ENCODE results near the gene MIOX. TPM values are rescaled to one million over a fixed set of nuclear protein-coding genes. Genes with fewer than 3 reads are reported as not detected.
"Not testable (repeated sequence)": the region's sequence is repeated elsewhere in the genome, so short reads cannot be mapped to it uniquely, and the experiment has no call there.

MIOX gene
- total RNA-seq, 1 donor from 2014 or later, result not detected

DNA sequence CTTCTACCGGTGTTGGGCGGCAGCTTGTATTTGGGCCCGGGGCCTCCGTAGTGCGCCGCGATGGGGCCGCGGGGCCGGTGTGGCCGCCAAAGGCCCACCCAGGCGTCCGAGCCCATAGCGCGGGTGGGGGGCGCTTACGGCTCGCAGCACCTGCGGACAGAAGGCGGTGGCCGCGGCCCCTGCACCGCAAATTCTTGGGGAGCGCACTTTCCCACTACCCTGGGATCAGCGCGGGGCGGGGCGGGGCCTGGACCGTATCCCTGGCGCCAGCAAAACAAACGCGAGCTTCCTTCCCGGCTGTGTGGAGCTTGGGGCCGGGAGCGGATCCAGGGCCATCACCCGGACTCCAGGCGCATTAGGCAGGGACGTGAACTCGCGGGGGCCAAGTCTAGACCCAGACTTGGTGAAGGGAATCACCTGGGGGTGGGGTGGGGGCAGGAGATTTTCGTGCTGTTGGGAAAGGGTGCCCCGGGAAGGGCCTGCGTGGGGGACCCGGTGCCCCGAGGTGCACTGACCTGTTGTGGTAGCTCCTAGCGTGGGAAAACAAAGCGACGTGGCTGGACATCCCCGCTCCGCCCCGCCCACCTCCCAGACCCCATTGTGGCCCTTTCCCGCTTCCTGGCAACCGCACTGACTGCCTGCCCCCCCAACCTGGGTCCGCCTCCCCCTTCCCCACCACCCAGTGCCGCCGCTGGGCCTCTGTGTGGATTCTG, 45.5 kb downstream of the MIOX start:
- intact Hi-C loops (cut with DNase I), result no loop called here
- ATAC-seq (ENCODE audit: poor library complexity) (peak; percentile 59), DNase-seq (peak; percentile 93)

DNA sequence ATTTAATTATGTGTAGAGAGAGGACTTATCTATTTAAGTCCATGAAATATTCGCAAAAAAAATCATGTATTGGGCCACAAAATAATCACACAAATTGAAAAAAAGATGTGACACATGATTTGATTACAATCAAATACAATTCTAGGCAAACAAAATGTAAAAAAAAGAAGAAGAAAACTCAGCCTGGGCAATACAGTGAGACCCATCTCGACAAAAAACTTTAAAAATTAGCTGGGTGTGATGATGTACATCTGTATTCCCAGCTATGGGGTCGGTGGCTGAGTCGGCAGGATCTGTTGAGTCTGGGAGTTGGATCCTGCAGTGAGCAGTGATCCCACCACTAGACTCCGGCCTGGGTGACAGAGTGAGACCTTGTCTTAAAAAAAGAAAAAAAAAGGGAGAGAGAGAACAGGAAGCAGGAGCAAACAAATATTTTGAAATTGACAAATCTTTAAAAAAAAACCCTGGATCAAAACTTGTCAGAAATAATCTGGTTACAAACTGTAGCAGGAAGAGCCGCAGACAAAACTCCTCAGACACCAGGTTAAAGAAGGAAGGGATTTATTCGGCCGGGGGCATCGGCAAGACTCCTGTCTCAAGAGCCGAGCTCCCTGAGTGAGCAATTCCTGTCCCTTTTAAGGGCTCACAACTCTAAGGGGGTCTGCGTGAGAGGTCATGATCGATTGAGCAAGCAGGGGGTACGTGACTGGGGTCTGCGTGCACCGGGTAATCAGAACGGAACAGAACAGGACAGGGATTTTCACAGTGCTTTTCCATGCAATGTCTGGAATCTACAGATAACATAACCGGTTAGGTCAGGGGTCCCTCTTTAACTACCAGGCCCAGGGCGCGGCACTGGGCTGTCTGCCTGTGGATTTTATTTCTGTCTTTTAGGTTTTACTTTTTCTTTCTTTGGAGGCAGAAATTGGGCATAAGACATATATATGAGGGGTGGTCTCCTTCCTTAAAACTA, 46.5 kb downstream of the MIOX start:
- intact Hi-C loops (cut with DNase I), result no loop called here
- ATAC-seq (ENCODE audit: poor library complexity) (no peak), DNase-seq (peak; percentile 45)

DNA sequence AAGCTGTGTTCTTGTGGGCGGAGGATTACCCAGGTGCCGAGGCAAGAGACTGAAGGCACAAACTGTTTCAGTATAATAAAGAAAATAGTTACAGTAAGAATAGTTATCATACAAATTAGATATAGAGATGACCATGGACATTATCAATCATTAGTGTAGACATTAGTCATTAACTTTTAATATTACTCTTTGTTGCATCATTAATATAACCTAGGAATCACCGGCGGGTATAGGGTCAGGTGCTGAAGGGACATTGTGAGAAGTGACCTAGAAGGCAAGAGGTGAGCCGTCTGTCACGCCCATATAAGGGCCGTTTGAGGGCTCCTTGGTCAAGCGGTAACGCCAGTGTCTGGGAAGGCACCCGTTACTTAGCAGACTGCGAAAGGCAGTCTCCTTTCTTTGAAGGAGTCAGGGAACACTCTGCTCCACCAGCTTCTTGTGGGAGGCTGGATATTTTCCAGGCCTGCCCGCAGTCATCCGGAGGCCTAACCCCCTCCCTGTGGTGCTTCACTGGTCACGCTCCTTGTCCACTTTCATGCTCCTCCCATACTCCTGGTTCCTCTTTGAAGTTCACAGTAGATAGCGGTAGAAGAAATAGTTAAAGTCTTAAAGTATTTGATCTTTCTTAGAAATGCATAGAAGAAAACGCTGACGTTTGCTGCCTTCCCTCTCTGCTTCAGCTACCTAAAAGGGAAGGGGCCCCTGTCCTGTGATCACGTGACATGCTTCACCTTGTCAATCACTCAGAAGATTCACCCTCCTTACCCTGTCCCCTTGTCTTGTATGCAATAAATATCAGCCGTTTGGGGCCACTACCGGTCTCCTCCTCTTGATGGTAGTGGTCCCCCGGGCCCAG, 47.4 kb downstream of the MIOX start:
- DNase-seq, result peak; percentile 66
- intact Hi-C loops (cut with DNase I); ATAC-seq (ENCODE audit: poor library complexity): not testable (repeated sequence)

DNA sequence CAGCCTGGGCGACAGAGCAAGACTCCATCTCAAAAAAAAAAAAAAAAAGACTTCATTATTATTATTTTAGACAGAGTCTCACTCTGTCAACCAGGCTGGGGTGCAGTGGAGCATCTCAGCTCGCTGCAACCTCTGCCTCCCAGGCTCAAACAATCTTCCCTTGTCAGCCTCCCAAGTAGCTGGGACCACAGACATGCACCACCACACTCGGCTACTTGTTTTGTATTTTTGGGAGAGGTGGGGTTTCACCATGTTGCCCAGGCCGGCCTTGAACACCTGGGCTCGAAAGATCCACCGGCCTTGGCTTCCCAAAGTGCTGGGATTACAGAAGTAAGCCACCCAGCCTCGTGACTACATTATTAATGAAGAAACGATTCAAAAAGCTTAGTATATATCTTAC, 48.5 kb downstream of the MIOX start:
- ATAC-seq (ENCODE audit: poor library complexity) (no peak), DNase-seq (peak; percentile 17)
- intact Hi-C loops (cut with DNase I), result no loop called here

DNA sequence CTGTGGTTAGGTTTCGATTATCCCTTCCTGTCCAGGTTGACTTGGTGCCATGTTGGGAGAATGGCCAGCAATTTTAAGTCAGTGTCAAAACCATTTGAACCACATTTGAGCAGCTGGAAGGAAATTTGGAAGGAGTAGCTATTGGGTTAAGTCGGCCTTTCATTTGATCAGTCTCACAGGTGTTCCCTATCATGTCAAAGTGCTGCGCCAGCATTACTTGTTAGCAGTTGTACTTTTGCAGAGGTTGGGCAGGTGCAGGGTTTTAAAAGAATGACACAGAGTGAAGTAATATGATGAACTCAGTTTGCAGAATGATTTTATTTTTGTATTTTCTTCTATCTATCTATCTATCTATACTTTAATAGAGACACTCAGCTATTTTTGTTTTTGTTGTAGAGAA, 49.6 kb downstream of the MIOX start:
- ATAC-seq (ENCODE audit: poor library complexity), result no peak
- intact Hi-C loops (cut with DNase I), result no loop called here
- DNase-seq, result no peak

DNA sequence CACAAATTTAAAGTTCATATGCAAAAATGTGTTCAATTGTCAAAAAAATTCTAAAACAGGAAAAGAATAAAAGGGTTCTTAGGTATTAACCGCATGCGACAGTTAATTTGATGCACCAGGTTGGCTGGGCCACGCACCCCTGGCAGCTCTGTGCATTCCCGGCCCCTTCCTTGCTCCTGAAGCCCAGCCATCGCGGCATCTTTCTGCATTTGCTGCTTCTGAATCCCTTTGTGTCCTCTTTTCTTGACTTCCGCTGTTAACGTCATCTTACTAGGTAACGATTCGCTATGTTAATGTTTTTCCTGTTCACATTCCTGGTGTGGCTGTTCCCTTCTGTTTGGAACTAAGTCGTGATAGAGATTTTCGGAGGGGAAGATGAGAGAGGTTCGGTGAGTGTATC, 51.1 kb downstream of the MIOX start:
- intact Hi-C loops (cut with DNase I), result no loop called here
- DNase-seq (peak; percentile 39), ATAC-seq (ENCODE audit: poor library complexity) (no peak)

Other genes starting within 250 kb of the MIOX start
- 14.1 TPM for gene TUBGCP6, start 241.8 kb upstream of the MIOX start, total RNA-seq
- 12.0 TPM for gene HDAC10, start 235.6 kb upstream of the MIOX start, total RNA-seq
- gene MAPK12, start 225.2 kb upstream of the MIOX start, total RNA-seq, result 13.2 TPM
- 8.5 TPM for gene MAPK11, start 216.5 kb upstream of the MIOX start, total RNA-seq
- 68.3 TPM for gene PLXNB2, start 179.2 kb upstream of the MIOX start, total RNA-seq
- 1.1 TPM for gene DENND6B, start 159.8 kb upstream of the MIOX start, total RNA-seq
- gene PPP6R2, start 143.5 kb upstream of the MIOX start, total RNA-seq, result 40.4 TPM
- gene SBF1, start 11.8 kb upstream of the MIOX start, total RNA-seq, result 46.6 TPM
- not detected for gene ADM2, start 5.3 kb upstream of the MIOX start, total RNA-seq
- 25.3 TPM for gene LMF2, start 20.8 kb downstream of the MIOX start, total RNA-seq
- 28.8 TPM for gene NCAPH2, start 21.4 kb downstream of the MIOX start, total RNA-seq
- not detected for gene SCO2, start 38.7 kb downstream of the MIOX start, total RNA-seq
- gene TYMP, start 43.2 kb downstream of the MIOX start, total RNA-seq, result 11.8 TPM
- gene KLHDC7B, start 59.0 kb downstream of the MIOX start, total RNA-seq, result not detected
- gene SYCE3, start 76.1 kb downstream of the MIOX start, total RNA-seq, result not detected
- gene CPT1B, start 91.6 kb downstream of the MIOX start, total RNA-seq, result 402 TPM
- 36.0 TPM for gene CHKB, start 96.0 kb downstream of the MIOX start, total RNA-seq
- 0.62 TPM for gene MAPK8IP2, start 113.9 kb downstream of the MIOX start, total RNA-seq
- gene ARSA, start 141.3 kb downstream of the MIOX start, total RNA-seq, result 19.1 TPM
- gene SHANK3, start 186.0 kb downstream of the MIOX start, total RNA-seq, result 19.3 TPM

All from Right ventricle myocardium superior (tissue), 1 donor.